Vagina (tissue), 2 donors: ENCODE measurements around the gene RCOR3. TPM values are rescaled to one million over a fixed set of nuclear protein-coding genes. Genes with fewer than 3 reads are reported as not detected.

Experiments used
- DNase-seq, 2 donors: peaks; one replicate each; pipeline ENCODE4 v3.0.0-alpha.2; 2017; ENCODE audit errors: extremely low spot score in 2 of 2
- H3K27ac ChIP-seq: fragments of 200-600 bp; sonication (generic); one replicate; pipeline ENCODE4 v1.5.1; 2019
- H3K27me3 ChIP-seq: fragments of 200-600 bp; sonication (generic); one replicate; pipeline ENCODE4 v1.5.1; 2019
- H3K36me3 ChIP-seq, 2 donors: fragments of 200-600 bp; sonication (generic); one replicate each; pipeline ENCODE4 v1.5.1; 2017 to 2019
- H3K4me1 ChIP-seq: fragments of 200-600 bp; sonication (generic); one replicate; pipeline ENCODE4 v1.5.1; 2019
- H3K4me3 ChIP-seq, 2 donors: fragments of 200-600 bp; sonication (generic); 1 replicate in 1 of 2; 2 replicates in 1 of 2; pipeline ENCODE4 v1.5.1; 2016 to 2019
- H3K9me3 ChIP-seq: fragments of 200-600 bp; sonication (generic); one replicate; pipeline ENCODE4 v1.5.1; 2019
- POLR2A ChIP-seq, 2 donors: fragments of 450-650 bp; IDR thresholded peaks; one replicate each; pipeline ENCODE4 v1.6.1; 2017; ENCODE audit warnings: antibody characterized with exemption in 2 of 2, mild to moderate bottlenecking in 2 of 2, moderate library complexity in 2 of 2
- POLR2AphosphoS5 ChIP-seq, 2 donors: sonication (generic); formaldehyde crosslinking; IDR thresholded peaks; one replicate each; pipeline ENCODE4 v1.9.0; 2017; ENCODE audit warnings: antibody characterized with exemption in 2 of 2, mild to moderate bottlenecking in 2 of 2, low read depth in 1 of 2; ENCODE audit not compliant: insufficient read depth in 1 of 2
- intact Hi-C: fragments of 100-400 bp; cut with DNase I; formaldehyde crosslinking; loops from one replicate; pipeline ENCODE4 v1.15.1; 2023
- total RNA-seq: library from RNA; depleted of rRNA; stranded (reverse); fragments of >200 nt; gene quantifications from one replicate; pipeline ENCODE4 v1.2.3, GENCODE V29; 2016
- TF ChIP-seq, protein P1 (sequence below), 3 experiments: fragments of 450-650 bp in 2 of 3; fragments of 200-600 bp in 1 of 3; sonication (generic) in 1 of 3; IDR thresholded peaks; one replicate each; pipeline ENCODE4 v1.5.1; 2017 to 2019; ENCODE audit warnings: antibody characterized with exemption in 3 of 3, mild to moderate bottlenecking in 2 of 3, moderate library complexity in 2 of 3

The RCOR3 gene
- total RNA-seq, 1 donor from 2014 or later, result 58.4 TPM

DNA sequence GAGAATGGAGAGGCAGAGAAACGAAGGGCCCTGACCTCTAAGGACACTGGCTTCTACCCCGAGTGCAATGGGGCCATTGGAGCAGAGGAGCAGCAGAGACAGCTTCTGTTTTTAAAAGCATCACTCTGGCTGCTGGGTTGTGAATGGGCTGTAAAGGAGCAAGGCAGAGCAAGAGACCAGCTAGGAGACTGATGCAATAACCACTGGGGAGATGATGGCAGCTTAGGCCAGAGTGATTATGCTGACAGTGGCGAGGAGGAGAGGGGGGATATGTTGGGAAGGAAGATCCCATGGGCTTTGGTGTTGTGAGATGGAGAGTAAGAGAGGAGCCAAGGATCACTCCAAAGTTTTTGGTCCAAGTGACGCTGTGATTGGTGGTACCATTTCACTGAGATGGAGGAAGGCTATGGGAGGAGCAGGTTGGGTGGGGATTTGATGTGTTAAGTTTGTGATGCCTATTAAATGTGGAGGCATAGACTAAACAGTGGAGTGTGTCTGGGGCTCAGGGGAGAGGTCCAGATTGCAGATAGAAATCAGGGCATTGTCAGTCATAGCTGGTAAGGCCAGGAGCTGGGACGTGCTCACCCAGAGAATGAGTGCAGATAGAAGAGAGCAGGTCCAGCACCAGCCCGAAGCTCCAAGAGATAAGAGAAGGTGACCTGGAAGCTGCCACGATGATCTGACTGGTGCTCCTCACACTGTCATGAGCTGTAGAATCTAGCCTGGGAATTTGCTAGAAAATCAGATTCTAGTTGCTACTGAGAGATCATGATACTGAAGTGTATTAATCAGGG, 78.5 kb downstream of the RCOR3 start:
- Histone ChIP-seq H3K4me3 (no peak overlapping the region), H3K9me3 (no peaks in the 10 kb centered on the region), H3K27me3 (no peaks in the 10 kb centered on the region), H3K36me3 (no peaks in the 10 kb centered on the region), H3K27ac (no peak overlapping the region), H3K4me1 (peaks cover 26% of the 10 kb centered on the region)
- DNase-seq, result peak in 1 of 2 donors; percentile 72
- intact Hi-C loops, result no loop called here
- TF ChIP-seq POLR2AphosphoS5 (IDR thresholded peaks at IDR 0.05; ENCODE audit: insufficient read depth in 1 of 2, low read depth in 1 of 2) (no peak), POLR2A (IDR thresholded peaks at IDR 0.05) (no peak)
- TF ChIP-seq, protein P1, sequence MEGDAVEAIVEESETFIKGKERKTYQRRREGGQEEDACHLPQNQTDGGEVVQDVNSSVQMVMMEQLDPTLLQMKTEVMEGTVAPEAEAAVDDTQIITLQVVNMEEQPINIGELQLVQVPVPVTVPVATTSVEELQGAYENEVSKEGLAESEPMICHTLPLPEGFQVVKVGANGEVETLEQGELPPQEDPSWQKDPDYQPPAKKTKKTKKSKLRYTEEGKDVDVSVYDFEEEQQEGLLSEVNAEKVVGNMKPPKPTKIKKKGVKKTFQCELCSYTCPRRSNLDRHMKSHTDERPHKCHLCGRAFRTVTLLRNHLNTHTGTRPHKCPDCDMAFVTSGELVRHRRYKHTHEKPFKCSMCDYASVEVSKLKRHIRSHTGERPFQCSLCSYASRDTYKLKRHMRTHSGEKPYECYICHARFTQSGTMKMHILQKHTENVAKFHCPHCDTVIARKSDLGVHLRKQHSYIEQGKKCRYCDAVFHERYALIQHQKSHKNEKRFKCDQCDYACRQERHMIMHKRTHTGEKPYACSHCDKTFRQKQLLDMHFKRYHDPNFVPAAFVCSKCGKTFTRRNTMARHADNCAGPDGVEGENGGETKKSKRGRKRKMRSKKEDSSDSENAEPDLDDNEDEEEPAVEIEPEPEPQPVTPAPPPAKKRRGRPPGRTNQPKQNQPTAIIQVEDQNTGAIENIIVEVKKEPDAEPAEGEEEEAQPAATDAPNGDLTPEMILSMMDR (IDR thresholded peaks at IDR 0.05), result no peak

- Histone ChIP-seq H3K4me3 (no peak overlapping the region), H3K9me3 (no peaks in the 10 kb centered on the region), H3K36me3 (no peaks in the 10 kb centered on the region), H3K27ac (no peak overlapping the region), H3K4me1 (peaks cover 25% of the 10 kb centered on the region), H3K27me3 (no peaks in the 10 kb centered on the region)
- TF ChIP-seq POLR2A (IDR thresholded peaks at IDR 0.05), result no peak
- TF ChIP-seq POLR2AphosphoS5 (IDR thresholded peaks at IDR 0.05; ENCODE audit: insufficient read depth in 1 of 2, low read depth in 1 of 2), result no peak
- TF ChIP-seq, protein P1 (IDR thresholded peaks at IDR 0.05), result no peak
- DNase-seq, result no peak
- intact Hi-C loops, result no loop called here
These were observed 79.1 kb downstream of the RCOR3 start for GRCh38 chr1:211338224-211338620.

GRCh38 chr1:211339631-211340041, 80.5 kb downstream of the RCOR3 start:
- Histone ChIP-seq H3K36me3 (no peaks in the 10 kb centered on the region), H3K4me1 (peaks cover 25% of the 10 kb centered on the region), H3K27me3 (no peaks in the 10 kb centered on the region), H3K4me3 (no peak overlapping the region), H3K27ac (no peak overlapping the region), H3K9me3 (no peaks in the 10 kb centered on the region)
- peak in 1 of 2 donors; percentile 69 for DNase-seq
- TF ChIP-seq POLR2AphosphoS5 (IDR thresholded peaks at IDR 0.05; ENCODE audit: insufficient read depth in 1 of 2, low read depth in 1 of 2) (no peak), POLR2A (IDR thresholded peaks at IDR 0.05) (no peak)
- TF ChIP-seq, protein P1 (IDR thresholded peaks at IDR 0.05), result no peak
- intact Hi-C loops, result no loop called here

- Histone ChIP-seq H3K9me3 (no peaks in the 10 kb centered on the region), H3K4me3 (no peak overlapping the region), H3K27ac (no peak overlapping the region), H3K4me1 (peaks cover 17% of the 10 kb centered on the region), H3K27me3 (no peaks in the 10 kb centered on the region), H3K36me3 (no peaks in the 10 kb centered on the region)
- intact Hi-C loops, result no loop called here
- no peak for TF ChIP-seq POLR2AphosphoS5 (IDR thresholded peaks at IDR 0.05; ENCODE audit: insufficient read depth in 1 of 2, low read depth in 1 of 2)
- TF ChIP-seq, protein P1 (IDR thresholded peaks at IDR 0.05), result no peak
- TF ChIP-seq POLR2A (IDR thresholded peaks at IDR 0.05), result no peak
- DNase-seq, result peak in 1 of 2 donors; percentile 67
These were observed 81.7 kb downstream of the RCOR3 start for GRCh38 chr1:211340622-211341507.
